Erythroblast (primary cell): Measurements from ENCODE around the gene DAP.

Experiments used
- GATA1 ChIP-seq: IDR thresholded peaks from 2 replicates; pipeline ENCODE4 v1.6.1; 2011; ENCODE audit warnings: low read depth, mild to moderate bottlenecking, control low read depth, low read length, moderate library complexity
- POLR2A ChIP-seq: IDR thresholded peaks from 2 replicates; pipeline ENCODE4 v1.6.1; 2011; ENCODE audit warnings: mild to moderate bottlenecking, low read length

DNA sequence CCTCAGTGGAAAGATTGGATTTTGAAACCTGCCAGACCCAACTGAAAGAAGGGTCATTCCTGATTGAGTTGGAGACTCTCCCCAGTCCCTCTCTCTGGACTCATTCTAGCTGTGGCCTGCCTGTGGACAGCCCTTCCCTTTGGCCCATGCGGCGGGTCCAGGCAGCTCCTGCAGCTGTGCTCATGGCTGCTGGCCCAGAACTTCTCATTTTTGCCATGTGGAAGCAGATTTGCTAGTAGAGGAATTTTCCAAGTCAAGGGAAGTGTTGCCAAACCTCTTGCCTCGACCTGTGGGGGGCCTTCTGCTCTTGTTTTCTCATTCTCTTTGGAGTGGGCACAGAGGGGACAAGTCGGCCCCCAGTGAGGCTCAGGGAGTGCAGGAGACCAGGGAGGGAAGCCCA lies 108.0 kb downstream of the DAP start:
- TF ChIP-seq POLR2A (no peak), GATA1 (no peak)
